SH-SY5Y (cell line): ENCODE measurements around the gene CCNO.

Source experiments
- GATA2 ChIP-seq: IDR thresholded peaks from 2 replicates; pipeline ENCODE4 v1.6.1; 2011; ENCODE audit warnings: mild to moderate bottlenecking, low read depth, low read length
- GATA3 ChIP-seq: IDR thresholded peaks from 2 replicates; pipeline ENCODE4 v1.6.1; 2011; ENCODE audit warnings: low read depth, mild to moderate bottlenecking, low read length, moderate library complexity

DNA sequence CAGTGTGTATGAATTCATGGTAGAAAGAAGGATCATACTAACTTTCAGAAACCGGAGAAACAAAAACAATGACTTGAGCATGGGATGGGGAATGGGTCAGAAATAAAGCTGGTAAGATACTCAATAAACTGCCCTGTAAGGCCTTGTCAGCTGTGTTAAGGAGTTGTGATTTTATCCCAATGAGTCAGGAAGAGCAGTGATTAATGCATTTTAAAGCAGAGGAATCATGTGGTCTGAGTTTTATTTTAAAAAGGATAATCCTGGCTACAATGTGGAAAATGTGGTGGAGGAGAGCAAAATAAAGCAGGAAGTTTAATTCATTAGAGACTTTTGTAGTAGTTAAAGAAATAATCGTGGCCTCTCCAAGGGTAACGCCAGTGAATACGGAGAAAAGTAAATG lies 45.4 kb upstream of the CCNO start:
- no peak for TF ChIP-seq GATA3
- TF ChIP-seq GATA2, result no peak
